ENCODE results near the gene HDDC3.
"Not testable (repeated sequence)": the region's sequence is repeated elsewhere in the genome, so short reads cannot be mapped to it uniquely, and the experiment has no call there.

The HDDC3 gene

DNA sequence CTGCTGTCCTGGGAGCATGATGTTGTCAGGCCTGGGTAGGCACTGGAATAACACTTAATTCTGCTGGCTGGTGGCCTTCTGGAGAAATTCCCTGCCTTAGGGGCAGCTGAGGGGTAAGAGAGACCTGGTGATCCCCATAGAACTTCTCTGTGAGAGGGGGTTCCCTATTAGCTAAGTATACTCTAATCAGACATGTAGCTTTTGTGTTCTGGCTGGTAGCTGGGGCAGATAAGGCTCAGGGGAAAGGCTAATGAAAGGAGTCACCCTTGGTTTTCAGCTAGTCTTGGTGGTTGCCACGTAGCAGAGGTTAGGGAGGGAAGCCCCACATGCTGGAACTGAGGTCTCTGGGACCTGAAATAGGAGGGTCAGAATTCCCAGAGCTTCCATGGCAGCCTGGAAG, 952 bp upstream of the HDDC3 start:
- H3K27ac ChIP-seq (ENCODE audit: low read depth in 2 of 2, low read length in 2 of 2): no peak overlapping the region
- H3K4me3 ChIP-seq (ENCODE audit: low read length in 2 of 2): no peak overlapping the region
- H3K9ac ChIP-seq (ENCODE audit: low read depth in 1 of 2, low read length in 2 of 2): peak overlapping the region in 1 of 2 donors; percentile 10
- no peaks in the 10 kb centered on the region for H3K27me3 ChIP-seq (ENCODE audit: control insufficient read depth in 2 of 2, insufficient read depth in 2 of 2, low read length in 2 of 2)
- peaks cover 2 to 5% of the 10 kb centered on the region in 2 donors for H3K36me3 ChIP-seq (ENCODE audit: control insufficient read depth in 2 of 2, insufficient read depth in 2 of 2, low read length in 2 of 2)
- peaks cover 39 to 40% of the 10 kb centered on the region in 2 donors for H3K4me1 ChIP-seq (ENCODE audit: control insufficient read depth in 2 of 2, insufficient read depth in 2 of 2, low read length in 2 of 2)
- no peaks in the 10 kb centered on the region for H3K9me3 ChIP-seq (ENCODE audit: control insufficient read depth in 2 of 2, low read length in 2 of 2)

DNA sequence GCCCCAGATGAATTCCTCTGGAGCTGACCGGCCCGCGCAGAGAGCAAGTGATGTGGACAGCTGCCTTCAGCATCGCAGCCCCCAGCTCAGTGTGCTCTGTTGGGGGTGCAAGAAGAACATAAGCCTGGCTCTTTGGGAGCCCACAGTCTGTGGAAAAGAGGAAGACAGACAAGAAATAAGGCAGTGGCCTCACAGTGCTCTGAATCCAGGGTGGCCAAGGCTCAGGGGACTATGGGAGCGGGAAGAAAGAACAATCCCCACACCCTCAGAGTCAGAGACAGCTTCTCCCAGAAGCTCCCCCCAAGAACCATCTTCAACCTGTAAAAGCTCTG, 277 bp upstream of the HDDC3 start:
- H3K4me3 ChIP-seq (ENCODE audit: low read length in 2 of 2): peak overlapping the region in 1 of 2 donors; percentile 94
- peak overlapping the region; percentile 68 to 94 for H3K9ac ChIP-seq (ENCODE audit: low read depth in 1 of 2, low read length in 2 of 2)
- H3K36me3 ChIP-seq (ENCODE audit: control insufficient read depth in 2 of 2, insufficient read depth in 2 of 2, low read length in 2 of 2): peaks cover 2% of the 10 kb centered on the region in 2 donors
- H3K4me1 ChIP-seq (ENCODE audit: control insufficient read depth in 2 of 2, insufficient read depth in 2 of 2, low read length in 2 of 2): peaks cover 39 to 40% of the 10 kb centered on the region in 2 donors
- no peaks in the 10 kb centered on the region for H3K9me3 ChIP-seq (ENCODE audit: control insufficient read depth in 2 of 2, low read length in 2 of 2)
- no peaks in the 10 kb centered on the region for H3K27me3 ChIP-seq (ENCODE audit: control insufficient read depth in 2 of 2, insufficient read depth in 2 of 2, low read length in 2 of 2)
- peak overlapping the region; percentile 94 to 98 for H3K27ac ChIP-seq (ENCODE audit: low read depth in 2 of 2, low read length in 2 of 2)

DNA sequence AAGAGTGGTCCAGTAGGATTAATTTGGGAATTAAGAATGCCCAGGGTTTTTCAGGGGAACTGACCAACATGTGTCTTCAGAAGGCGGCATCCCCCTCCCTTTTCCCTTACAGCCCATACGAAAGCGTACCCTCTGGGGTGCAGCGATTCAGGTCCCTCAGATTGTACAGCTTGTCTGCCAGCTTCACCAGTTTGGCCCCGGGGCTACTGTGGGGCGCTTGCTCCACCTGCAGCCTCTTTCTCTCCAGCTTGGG, 848 bp downstream of the HDDC3 start:
- Histone ChIP-seq H3K9me3 (ENCODE audit: control insufficient read depth in 2 of 2, low read length in 2 of 2) (no peaks in the 10 kb centered on the region), H3K27ac (ENCODE audit: low read depth in 2 of 2, low read length in 2 of 2) (peak overlapping the region; percentile 94 to 98), H3K4me3 (ENCODE audit: low read length in 2 of 2) (peak overlapping the region; percentile 68 to 94), H3K9ac (ENCODE audit: low read depth in 1 of 2, low read length in 2 of 2) (peak overlapping the region; percentile 10 to 68), H3K36me3 (ENCODE audit: control insufficient read depth in 2 of 2, insufficient read depth in 2 of 2, low read length in 2 of 2) (no peaks in the 10 kb centered on the region), H3K4me1 (ENCODE audit: control insufficient read depth in 2 of 2, insufficient read depth in 2 of 2, low read length in 2 of 2) (peaks cover 39 to 40% of the 10 kb centered on the region in 2 donors), H3K27me3 (ENCODE audit: control insufficient read depth in 2 of 2, insufficient read depth in 2 of 2, low read length in 2 of 2) (no peaks in the 10 kb centered on the region)

DNA sequence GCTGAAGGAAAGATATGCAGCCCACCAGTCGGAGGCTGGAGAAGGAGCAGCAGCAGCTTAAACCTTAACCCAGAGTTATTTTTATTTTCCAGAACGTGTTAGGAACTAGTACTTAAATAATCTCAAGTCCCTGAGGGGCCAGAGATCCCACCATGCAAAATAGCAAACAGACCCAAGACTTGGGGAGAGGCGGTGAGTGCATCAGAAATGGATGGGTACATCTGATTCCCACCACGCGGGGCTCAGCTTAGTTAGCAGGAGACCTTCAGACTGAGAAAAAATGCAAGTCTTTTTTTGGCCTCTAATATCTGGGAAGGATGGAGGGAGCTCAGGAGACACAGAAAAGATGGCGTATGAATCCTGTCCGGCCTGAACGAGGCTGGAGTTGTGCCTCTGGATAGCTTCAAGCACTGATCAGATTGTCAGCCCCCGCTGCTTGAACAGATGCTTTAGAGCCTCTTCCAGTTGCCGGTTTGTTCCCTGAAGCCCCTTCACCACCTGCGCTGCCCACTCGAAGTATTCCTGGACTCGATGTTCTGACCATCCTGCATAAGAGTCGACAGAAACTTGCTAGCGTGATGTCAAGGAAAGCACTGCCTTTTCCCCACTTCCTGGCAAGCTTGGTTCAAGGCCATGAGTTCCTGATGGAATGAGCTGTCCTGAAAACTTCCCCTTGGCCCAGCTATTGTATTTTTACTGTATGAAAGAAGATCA, 1.3 kb downstream of the HDDC3 start:
- Histone ChIP-seq H3K27ac (ENCODE audit: low read depth in 2 of 2, low read length in 2 of 2) (peak overlapping the region; percentile 95 to 98), H3K27me3 (ENCODE audit: control insufficient read depth in 2 of 2, insufficient read depth in 2 of 2, low read length in 2 of 2) (no peaks in the 10 kb centered on the region), H3K9ac (ENCODE audit: low read depth in 1 of 2, low read length in 2 of 2) (peak overlapping the region; percentile 89 to 93), H3K9me3 (ENCODE audit: control insufficient read depth in 2 of 2, low read length in 2 of 2) (no peaks in the 10 kb centered on the region), H3K4me1 (ENCODE audit: control insufficient read depth in 2 of 2, insufficient read depth in 2 of 2, low read length in 2 of 2) (peaks cover 35 to 36% of the 10 kb centered on the region in 2 donors), H3K36me3 (ENCODE audit: control insufficient read depth in 2 of 2, insufficient read depth in 2 of 2, low read length in 2 of 2) (no peaks in the 10 kb centered on the region), H3K4me3 (ENCODE audit: low read length in 2 of 2) (peak overlapping the region; percentile 68 to 94)

DNA sequence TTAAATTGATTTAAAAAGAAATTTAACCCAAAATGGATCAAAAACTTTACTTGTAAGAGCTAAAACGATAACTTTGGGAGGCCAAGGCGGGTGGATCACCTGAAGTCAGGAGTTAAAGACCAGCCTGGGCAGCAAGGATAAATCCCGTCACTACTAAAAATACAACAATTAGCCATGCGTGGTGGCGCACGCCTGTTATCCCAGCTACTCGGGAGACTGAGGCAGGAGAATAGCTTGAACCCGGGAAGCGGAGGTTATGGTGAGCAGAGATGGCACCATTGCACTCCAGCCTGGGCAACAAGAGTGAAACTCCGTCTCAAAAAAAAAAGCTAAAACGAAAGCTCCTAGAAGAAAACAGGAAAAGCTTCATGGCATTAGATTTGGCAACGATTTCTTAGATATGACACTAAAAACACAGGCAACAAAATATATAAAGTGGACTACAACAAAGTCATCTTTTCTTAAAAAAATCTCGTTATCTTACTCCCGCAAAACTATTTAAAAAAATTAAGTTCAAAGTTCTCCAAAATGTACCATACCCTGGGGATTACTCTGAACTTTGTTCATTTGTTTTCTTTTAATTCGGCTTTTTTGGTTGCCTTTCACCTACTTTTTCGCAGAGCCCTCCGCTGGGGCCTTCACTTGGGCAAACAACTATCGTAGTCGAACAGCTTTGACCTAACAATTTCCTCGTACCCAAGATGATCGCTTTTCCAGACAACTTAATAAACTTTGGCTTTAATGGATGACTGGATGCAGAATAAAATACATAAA, 2.9 kb downstream of the HDDC3 start:
- H3K4me1 ChIP-seq (ENCODE audit: control insufficient read depth in 2 of 2, insufficient read depth in 2 of 2, low read length in 2 of 2): peaks cover 26 to 28% of the 10 kb centered on the region in 2 donors
- no peaks in the 10 kb centered on the region for H3K36me3 ChIP-seq (ENCODE audit: control insufficient read depth in 2 of 2, insufficient read depth in 2 of 2, low read length in 2 of 2)

DNA sequence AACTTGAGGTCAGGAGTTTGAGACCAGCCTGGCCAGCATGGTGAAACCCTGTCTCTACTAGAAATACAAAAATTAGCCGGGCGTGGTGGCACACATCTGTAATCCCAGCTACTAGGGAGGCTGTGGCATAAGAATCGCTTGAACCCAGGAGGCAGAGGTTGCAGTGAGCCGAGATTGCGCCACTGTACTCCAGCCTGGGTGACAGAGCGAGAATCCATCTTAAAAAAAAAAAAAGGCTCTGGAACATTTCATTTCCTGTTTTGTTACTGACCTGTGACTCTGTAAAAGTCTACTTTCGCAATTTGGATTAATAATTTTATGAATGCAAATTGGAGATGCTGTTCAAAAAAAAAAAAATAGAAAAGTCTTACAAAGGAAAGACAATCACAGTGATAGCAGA, 4.2 kb downstream of the HDDC3 start:
- not testable (repeated sequence) for H3K27me3 ChIP-seq (ENCODE audit: control insufficient read depth in 2 of 2, insufficient read depth in 2 of 2, low read length in 2 of 2); H3K36me3 ChIP-seq (ENCODE audit: control insufficient read depth in 2 of 2, insufficient read depth in 2 of 2, low read length in 2 of 2); H3K9me3 ChIP-seq (ENCODE audit: control insufficient read depth in 2 of 2, low read length in 2 of 2); H3K27ac ChIP-seq (ENCODE audit: low read depth in 2 of 2, low read length in 2 of 2); H3K9ac ChIP-seq (ENCODE audit: low read depth in 1 of 2, low read length in 2 of 2); H3K4me3 ChIP-seq (ENCODE audit: low read length in 2 of 2)
- peaks cover 19 to 21% of the 10 kb centered on the region in 2 donors for H3K4me1 ChIP-seq (ENCODE audit: control insufficient read depth in 2 of 2, insufficient read depth in 2 of 2, low read length in 2 of 2)

More for the DNA sequence above, 2.9 kb downstream of the HDDC3 start:
- no peaks in the 10 kb centered on the region for H3K27me3 ChIP-seq (ENCODE audit: control insufficient read depth in 2 of 2, insufficient read depth in 2 of 2, low read length in 2 of 2)
- H3K4me3 ChIP-seq (ENCODE audit: low read length in 2 of 2): peak overlapping the region; percentile 68 to 94
- peak overlapping the region; percentile 95 to 98 for H3K27ac ChIP-seq (ENCODE audit: low read depth in 2 of 2, low read length in 2 of 2)
- H3K9ac ChIP-seq (ENCODE audit: low read depth in 1 of 2, low read length in 2 of 2): peak overlapping the region; percentile 89 to 93
- H3K9me3 ChIP-seq (ENCODE audit: control insufficient read depth in 2 of 2, low read length in 2 of 2): no peaks in the 10 kb centered on the region

DNA sequence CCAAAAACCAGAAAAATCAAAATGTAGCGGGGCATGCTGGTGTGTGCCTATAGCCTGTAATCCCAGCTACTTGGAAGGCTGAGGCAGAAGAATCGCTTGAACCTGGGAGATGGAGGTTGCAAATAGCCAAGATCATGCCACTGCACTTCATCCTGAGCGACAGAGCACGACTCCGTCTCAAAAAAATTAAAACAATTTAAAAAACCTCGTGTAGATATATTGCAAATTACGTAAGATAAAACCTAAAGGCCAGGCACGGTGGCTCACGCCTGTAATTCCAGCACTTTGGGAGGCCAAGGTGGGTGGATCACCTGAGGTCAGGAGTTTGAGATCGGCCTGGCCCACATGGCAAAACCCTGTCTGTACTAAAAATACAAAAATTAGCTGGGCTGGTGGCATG, 5.6 kb downstream of the HDDC3 start:
- peaks cover 13 to 17% of the 10 kb centered on the region in 2 donors for H3K4me1 ChIP-seq (ENCODE audit: control insufficient read depth in 2 of 2, insufficient read depth in 2 of 2, low read length in 2 of 2)
- not testable (repeated sequence) for H3K27me3 ChIP-seq (ENCODE audit: control insufficient read depth in 2 of 2, insufficient read depth in 2 of 2, low read length in 2 of 2); H3K9ac ChIP-seq (ENCODE audit: low read depth in 1 of 2, low read length in 2 of 2); H3K27ac ChIP-seq (ENCODE audit: low read depth in 2 of 2, low read length in 2 of 2); H3K9me3 ChIP-seq (ENCODE audit: control insufficient read depth in 2 of 2, low read length in 2 of 2); H3K36me3 ChIP-seq (ENCODE audit: control insufficient read depth in 2 of 2, insufficient read depth in 2 of 2, low read length in 2 of 2); H3K4me3 ChIP-seq (ENCODE audit: low read length in 2 of 2)

DNA sequence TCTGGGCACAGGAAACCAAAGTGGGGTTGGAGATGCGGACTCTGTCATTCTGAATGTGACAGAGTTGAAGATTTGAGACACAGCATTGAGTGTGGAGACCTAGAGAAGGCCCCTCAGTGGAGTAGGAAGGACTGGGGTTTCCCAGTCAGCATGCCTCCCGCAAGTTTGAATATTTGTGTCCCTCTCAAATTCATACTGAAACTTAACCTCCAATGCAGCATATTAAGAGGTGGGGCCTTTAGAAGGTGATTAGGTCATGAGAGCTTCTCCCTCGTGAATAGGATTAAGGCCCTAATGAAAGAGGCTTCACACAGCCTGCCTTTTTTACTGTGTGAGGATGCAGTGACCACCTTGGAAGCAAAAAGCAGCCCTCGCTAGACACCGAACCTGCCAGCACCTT, 8.0 kb downstream of the HDDC3 start:
- H3K27ac ChIP-seq (ENCODE audit: low read depth in 2 of 2, low read length in 2 of 2): no peak overlapping the region
- H3K9me3 ChIP-seq (ENCODE audit: control insufficient read depth in 2 of 2, low read length in 2 of 2): no peaks in the 10 kb centered on the region
- no peaks in the 10 kb centered on the region for H3K27me3 ChIP-seq (ENCODE audit: control insufficient read depth in 2 of 2, insufficient read depth in 2 of 2, low read length in 2 of 2)
- peaks cover 19 to 20% of the 10 kb centered on the region in 2 donors for H3K36me3 ChIP-seq (ENCODE audit: control insufficient read depth in 2 of 2, insufficient read depth in 2 of 2, low read length in 2 of 2)
- H3K4me1 ChIP-seq (ENCODE audit: control insufficient read depth in 2 of 2, insufficient read depth in 2 of 2, low read length in 2 of 2): peaks cover 0 to 3% of the 10 kb centered on the region in 2 donors
- no peak overlapping the region for H3K4me3 ChIP-seq (ENCODE audit: low read length in 2 of 2)
- H3K9ac ChIP-seq (ENCODE audit: low read depth in 1 of 2, low read length in 2 of 2): no peak overlapping the region

DNA sequence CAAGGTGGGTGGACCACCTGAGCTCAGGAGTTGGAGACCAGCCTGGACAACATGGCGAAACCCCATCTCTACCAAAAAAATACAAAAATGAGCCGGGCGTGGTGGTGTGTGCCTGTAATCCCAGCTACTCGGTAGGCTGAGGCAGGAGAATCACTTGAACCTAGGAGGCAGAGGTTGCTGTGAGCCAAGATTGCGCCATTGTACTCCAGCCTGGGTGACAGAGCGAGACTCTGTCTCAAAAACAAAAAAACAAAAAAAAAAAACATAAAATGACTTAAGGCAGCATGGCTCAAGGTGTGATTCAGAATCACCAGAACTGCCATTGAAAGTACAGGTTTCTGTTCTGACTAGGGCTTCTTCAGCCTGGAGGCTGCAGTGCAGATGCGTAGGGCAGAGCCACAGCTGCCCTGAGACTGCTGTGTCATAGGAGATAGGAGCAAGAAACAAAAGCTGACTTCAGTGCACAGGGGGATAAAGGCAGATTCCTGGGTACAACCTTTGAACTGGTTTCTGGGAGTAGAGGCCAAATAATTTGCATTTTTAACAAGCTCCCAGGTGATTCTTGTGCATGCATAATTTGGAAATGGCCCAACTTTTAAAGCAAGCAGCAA, 9.5 kb downstream of the HDDC3 start:
- H3K9ac ChIP-seq (ENCODE audit: low read depth in 1 of 2, low read length in 2 of 2); H3K4me1 ChIP-seq (ENCODE audit: control insufficient read depth in 2 of 2, insufficient read depth in 2 of 2, low read length in 2 of 2); H3K9me3 ChIP-seq (ENCODE audit: control insufficient read depth in 2 of 2, low read length in 2 of 2); H3K27me3 ChIP-seq (ENCODE audit: control insufficient read depth in 2 of 2, insufficient read depth in 2 of 2, low read length in 2 of 2); H3K27ac ChIP-seq (ENCODE audit: low read depth in 2 of 2, low read length in 2 of 2); H3K4me3 ChIP-seq (ENCODE audit: low read length in 2 of 2): not testable (repeated sequence)
- H3K36me3 ChIP-seq (ENCODE audit: control insufficient read depth in 2 of 2, insufficient read depth in 2 of 2, low read length in 2 of 2): peaks cover 32 to 34% of the 10 kb centered on the region in 2 donors

DNA sequence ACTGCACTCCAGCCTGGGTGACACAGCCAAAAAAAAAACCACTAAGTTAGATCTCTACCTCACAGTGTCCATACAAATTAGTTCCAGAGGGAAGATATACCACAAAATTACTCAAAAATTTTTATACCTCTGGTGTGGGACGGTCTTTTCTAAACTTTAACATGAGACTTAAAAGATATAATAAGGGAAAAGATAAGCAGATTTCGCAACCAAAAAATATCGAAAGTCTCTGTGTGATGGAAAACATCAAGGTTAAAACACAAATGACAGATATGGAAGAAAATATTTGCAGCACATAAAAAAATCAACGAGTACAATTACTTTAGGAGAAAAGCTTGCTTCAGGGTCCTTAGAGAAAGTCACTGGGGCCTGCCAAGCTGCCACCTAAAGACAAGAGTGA, 10.5 kb downstream of the HDDC3 start:
- no peak overlapping the region for H3K4me3 ChIP-seq (ENCODE audit: low read length in 2 of 2)
- H3K4me1 ChIP-seq (ENCODE audit: control insufficient read depth in 2 of 2, insufficient read depth in 2 of 2, low read length in 2 of 2): no peaks in the 10 kb centered on the region
- H3K27ac ChIP-seq (ENCODE audit: low read depth in 2 of 2, low read length in 2 of 2): no peak overlapping the region
- H3K9me3 ChIP-seq (ENCODE audit: control insufficient read depth in 2 of 2, low read length in 2 of 2): no peaks in the 10 kb centered on the region
- no peaks in the 10 kb centered on the region for H3K27me3 ChIP-seq (ENCODE audit: control insufficient read depth in 2 of 2, insufficient read depth in 2 of 2, low read length in 2 of 2)
- peaks cover 42 to 43% of the 10 kb centered on the region in 2 donors for H3K36me3 ChIP-seq (ENCODE audit: control insufficient read depth in 2 of 2, insufficient read depth in 2 of 2, low read length in 2 of 2)
- no peak overlapping the region for H3K9ac ChIP-seq (ENCODE audit: low read depth in 1 of 2, low read length in 2 of 2)
